HG02623 (cell line): ENCODE measurements around the gene NEK11.

Experiments
- ATAC-seq: cut with Tn5 transposase; IDR thresholded peaks from one replicate; pipeline ENCODE4 v1.9.1; 2021; ENCODE audit warnings: moderate library complexity; ENCODE audit not compliant: unreplicated experiment

Gene NEK11

GRCh38 chr3:131396170-131396569 is 369.5 kb downstream of the NEK11 start:
- ATAC-seq, result no peak

GRCh38 chr3:131397889-131398288 is 371.2 kb downstream of the NEK11 start:
- ATAC-seq, result no peak
